B cell (primary cell): Measurements from ENCODE around the gene NDUFB7. TPM values are rescaled to one million over a fixed set of nuclear protein-coding genes. Genes with fewer than 3 reads are reported as not detected.
A peak's percentile ranks its signal among the peaks of the same experiment; 100 is the strongest.

ENCODE experiments used
- ATAC-seq: fragments of 200-7000 bp; cut with Tn5 transposase; one replicate; pipeline ENCODE4 v1.10.0; 2021; ENCODE audit warnings: low read depth, mild to moderate bottlenecking, moderate number of reproducible peaks, moderate library complexity
- CTCF ChIA-PET: fragments of 350-600 bp; sonication (Branson Sonifier 250); formaldehyde crosslinking; loops from one replicate; lab custom pipeline; 2021; ENCODE audit warnings: antibody characterized with exemption, inconsistent platforms; lab: Charles Lee
- POLR2A ChIA-PET: fragments of 350-600 bp; sonication (Branson Sonifier 250); formaldehyde crosslinking; loops from one replicate; lab custom pipeline; 2021; ENCODE audit warnings: antibody characterized with exemption; lab: Charles Lee
- DNase-seq: peaks from one replicate; pipeline ENCODE4 v3.0.0; 2013
- H2AFZ ChIP-seq: 2 replicates; pipeline ENCODE4 v1.6.1; 2012; ENCODE audit warnings: mild to moderate bottlenecking, low read depth, low read length; ENCODE audit not compliant: insufficient read depth, poor library complexity, severe bottlenecking
- H3K27ac ChIP-seq, 2 donors: 1 replicate in 1 of 2; 2 replicates in 1 of 2; pipeline ENCODE4 v1.5.1; 2012 to 2013; ENCODE audit warnings: low read length in 2 of 2, mild to moderate bottlenecking in 2 of 2, moderate library complexity in 1 of 2
- H3K27me3 ChIP-seq, 4 experiments: fragments of 200-600 bp in 1 of 4; sonication (generic) in 1 of 4; replicated peaks in 1 of 4; 1 replicate in 2 of 4; 2 replicates in 2 of 4; pipeline versions ENCODE4 v1.6.1 to v1.7.0; 2013 to 2016; ENCODE audit warnings: low read length in 3 of 4, mild to moderate bottlenecking in 2 of 4, mixed read lengths in 1 of 4, moderate library complexity in 1 of 4; ENCODE audit not compliant: insufficient read depth in 4 of 4, control insufficient read depth in 3 of 4; ENCODE audit errors: control extremely low read depth in 1 of 4
- H3K36me3 ChIP-seq, 2 experiments: replicated peaks in 1 of 2; 1 replicate in 1 of 2; 2 replicates in 1 of 2; pipeline versions ENCODE4 v1.6.1 to v1.7.1; 2013; ENCODE audit warnings: low read length in 1 of 2; ENCODE audit not compliant: insufficient read depth in 2 of 2, control insufficient read depth in 1 of 2; ENCODE audit errors: control extremely low read depth in 1 of 2, extremely low read depth in 1 of 2
- H3K4me1 ChIP-seq, 2 donors: fragments of 200-600 bp in 1 of 2; sonication (generic) in 1 of 2; 1 replicate in 1 of 2; 2 replicates in 1 of 2; pipeline versions ENCODE4 v1.5.1 to v1.6.1; 2013 to 2017; ENCODE audit warnings: low read length in 2 of 2; ENCODE audit not compliant: control insufficient read depth in 2 of 2, insufficient read depth in 2 of 2
- H3K4me2 ChIP-seq: replicated peaks from 2 replicates; pipeline ENCODE3; 2012; ENCODE audit warnings: mild to moderate bottlenecking, low read depth, low read length; ENCODE audit not compliant: poor library complexity, severe bottlenecking
- H3K4me3 ChIP-seq, 5 experiments: fragments of 200-600 bp in 1 of 5; sonication (generic) in 1 of 5; 1 replicate in 3 of 5; 2 replicates in 2 of 5; pipeline versions ENCODE4 v1.5.1 to v1.7.0; 2011 to 2016; ENCODE audit warnings: low read length in 4 of 5, mild to moderate bottlenecking in 4 of 5, low read depth in 2 of 5, control low read depth in 1 of 5, moderate library complexity in 1 of 5; ENCODE audit not compliant: insufficient read depth in 1 of 5; ENCODE audit errors: control extremely low read depth in 1 of 5, extremely low read depth in 1 of 5
- H3K79me2 ChIP-seq: fragments of 200-600 bp; sonication (generic); one replicate; pipeline ENCODE4 v1.6.0; 2016; ENCODE audit warnings: low read length; ENCODE audit not compliant: control insufficient read depth, insufficient read depth
- H3K9ac ChIP-seq: fragments of 200-600 bp; sonication (generic); 2 replicates; pipeline ENCODE4 v1.6.1; 2017; ENCODE audit warnings: mild to moderate bottlenecking, low read length, moderate library complexity
- H3K9me3 ChIP-seq, 3 donors: one replicate each; pipeline versions ENCODE4 v1.6.1 to v1.7.1; 2013; ENCODE audit warnings: low read length in 2 of 3; ENCODE audit not compliant: control insufficient read depth in 2 of 3, insufficient read depth in 1 of 3; ENCODE audit errors: control extremely low read depth in 1 of 3
- H4K20me1 ChIP-seq: 2 replicates; pipeline ENCODE4 v1.6.0; 2012; ENCODE audit warnings: mild to moderate bottlenecking, low read length; ENCODE audit not compliant: insufficient read depth, control insufficient read depth, poor library complexity, severe bottlenecking
- H3K27ac Mint-ChIP-seq: one replicate; pipeline ENCODE4 v1.8.0; 2021; ENCODE audit warnings: mixed read lengths
- H3K27me3 Mint-ChIP-seq: one replicate; pipeline ENCODE4 v1.8.0; 2021; ENCODE audit warnings: mixed read lengths
- H3K4me1 Mint-ChIP-seq: one replicate; pipeline ENCODE4 v1.8.0; 2021; ENCODE audit warnings: mixed read lengths
- H3K4me3 Mint-ChIP-seq: one replicate; pipeline ENCODE4 v1.8.0; 2021; ENCODE audit warnings: mixed read lengths
- H3K9me3 Mint-ChIP-seq: one replicate; pipeline ENCODE4 v1.8.0; 2022; ENCODE audit warnings: mixed read lengths; ENCODE audit not compliant: insufficient read depth
- EZH2 ChIP-seq: IDR thresholded peaks from 2 replicates; pipeline ENCODE4 v1.6.1; 2012; ENCODE audit warnings: borderline replicate concordance, low read depth, mild to moderate bottlenecking, moderate library complexity, low read length; ENCODE audit not compliant: insufficient read depth, poor library complexity, severe bottlenecking
- WGBS: methylation state at CpG from one replicate; pipeline ENCODE4 v1.1.5; 2013; ENCODE audit warnings: missing lambda C conversion rate; ENCODE audit not compliant: insufficient coverage; 5-methylcytosine and 5-hydroxymethylcytosine counted together
- intact Hi-C: fragments of 100-400 bp; cut with micrococcal nuclease; formaldehyde crosslinking; loops from one replicate; pipeline ENCODE4 v1.10.0; 2022
- polyA plus RNA-seq: library from polyadenylated mRNA; depleted of rRNA; stranded (reverse); fragments of >200 nt; gene quantifications from 2 replicates; pipeline ENCODE4 v1.2.3, GENCODE V29; 2012
- total RNA-seq, 2 donors: library from RNA; stranded (reverse); fragments of 120-200 nt in 1 of 2; gene quantifications; 1 replicate in 1 of 2; 2 replicates in 1 of 2; pipeline versions ENCODE4 v1.2.3 to v1.2.4, GENCODE V29; 2013 to 2022
- TF ChIP-seq, protein P1 (sequence below): fragments of 200-600 bp; IDR thresholded peaks from one replicate; pipeline ENCODE4 v1.8.0; 2022; ENCODE audit warnings: antibody characterized with exemption, mild to moderate bottlenecking

Gene NDUFB7
- total and polyA plus RNA-seq, 2 donors (not counting 1 experiment from before 2014, with no cell fraction given): 71.5 to 168 TPM

- Histone ChIP-seq H3K36me3 (no peaks in the 10 kb centered on the region), H2AFZ (no peak overlapping the region), H4K20me1 (no peaks in the 10 kb centered on the region), H3K27me3 (no peaks in the 10 kb centered on the region), H3K9me3 (peaks cover 0 to 6% (median 0%) of the 10 kb centered on the region in 3 donors), H3K4me2 (peak overlapping the region; percentile 40), H3K27ac (peak overlapping the region; percentile 42 to 72), H3K9ac (no peak overlapping the region), H3K4me3 (peak overlapping the region in 1 of 5 experiments; percentile 3), H3K4me1 (peaks cover 62 to 80% of the 10 kb centered on the region in 2 donors), H3K79me2 (peaks cover 20% of the 10 kb centered on the region)
- ChIA-PET CTCF (interaction anchor here (0.7 to 13.4 kb wide), 8 partner anchors 10 to 1452 kb away, joined by 3 to 681 read pairs (median 4); partner anchors contain the start of genes ADGRE3 and ZNF333), POLR2A (interaction anchor here (0.5 to 1.5 kb wide), 8 partner anchors 19 to 888 kb away, joined by 3 to 9 read pairs (median 4); partner anchors contain the start of genes ADGRE3 and ZNF333)
- intact Hi-C loops: loop anchor here (1.0 to 10.0 kb wide), 2 partner anchors 27 to 548 kb away; a partner anchor contains a TSS
- Mint-ChIP-seq H3K27me3 (no peaks in the 10 kb centered on the region), H3K4me3 (peak overlapping the region; percentile 76), H3K4me1 (peaks cover 53% of the 10 kb centered on the region), H3K27ac (peak overlapping the region; percentile 94), H3K9me3 (no peaks in the 10 kb centered on the region)
- WGBS: 0% methylated on average over 4 of the region's 5 CpGs
- TF ChIP-seq EZH2: no peak
- TF ChIP-seq, protein P1, sequence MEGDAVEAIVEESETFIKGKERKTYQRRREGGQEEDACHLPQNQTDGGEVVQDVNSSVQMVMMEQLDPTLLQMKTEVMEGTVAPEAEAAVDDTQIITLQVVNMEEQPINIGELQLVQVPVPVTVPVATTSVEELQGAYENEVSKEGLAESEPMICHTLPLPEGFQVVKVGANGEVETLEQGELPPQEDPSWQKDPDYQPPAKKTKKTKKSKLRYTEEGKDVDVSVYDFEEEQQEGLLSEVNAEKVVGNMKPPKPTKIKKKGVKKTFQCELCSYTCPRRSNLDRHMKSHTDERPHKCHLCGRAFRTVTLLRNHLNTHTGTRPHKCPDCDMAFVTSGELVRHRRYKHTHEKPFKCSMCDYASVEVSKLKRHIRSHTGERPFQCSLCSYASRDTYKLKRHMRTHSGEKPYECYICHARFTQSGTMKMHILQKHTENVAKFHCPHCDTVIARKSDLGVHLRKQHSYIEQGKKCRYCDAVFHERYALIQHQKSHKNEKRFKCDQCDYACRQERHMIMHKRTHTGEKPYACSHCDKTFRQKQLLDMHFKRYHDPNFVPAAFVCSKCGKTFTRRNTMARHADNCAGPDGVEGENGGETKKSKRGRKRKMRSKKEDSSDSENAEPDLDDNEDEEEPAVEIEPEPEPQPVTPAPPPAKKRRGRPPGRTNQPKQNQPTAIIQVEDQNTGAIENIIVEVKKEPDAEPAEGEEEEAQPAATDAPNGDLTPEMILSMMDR: no peak
- DNase-seq (peak; percentile 75), ATAC-seq (peak; percentile 36)
Observed at GRCh38 chr19:14577264-14577663, 5.4 kb upstream of the NDUFB7 start.

DNA sequence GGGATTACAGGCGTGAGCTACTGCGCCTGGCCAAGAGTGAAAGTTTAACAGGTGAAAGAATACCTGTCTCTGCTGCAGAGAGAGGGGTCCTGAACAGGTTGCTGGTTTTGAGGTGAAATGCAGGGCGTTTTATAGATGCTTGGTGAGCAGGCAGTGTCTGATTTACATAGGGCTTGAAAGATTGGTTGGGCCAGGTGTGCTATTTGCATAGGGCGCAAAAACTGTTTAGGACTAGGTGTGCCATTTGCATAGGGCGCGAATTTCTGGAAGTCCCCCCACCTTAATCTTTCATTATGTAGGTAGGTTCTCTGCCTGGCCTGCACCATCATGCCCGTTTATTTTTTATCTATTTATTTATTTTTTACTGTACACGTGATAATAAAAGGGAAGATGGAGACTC is 4.5 kb upstream of the NDUFB7 start:
- Histone ChIP-seq H3K79me2 (peaks cover 20% of the 10 kb centered on the region), H3K9ac (no peak overlapping the region), H3K4me1 (peaks cover 57 to 77% of the 10 kb centered on the region in 2 donors), H3K4me2 (peak overlapping the region; percentile 19), H3K4me3 (no peak overlapping the region), H3K9me3 (peaks cover 0 to 6% (median 0%) of the 10 kb centered on the region in 3 donors), H4K20me1 (peaks cover 2% of the 10 kb centered on the region), H3K36me3 (no peaks in the 10 kb centered on the region), H3K27ac (peak overlapping the region in 1 of 2 donors; percentile 43), H3K27me3 (no peaks in the 10 kb centered on the region), H2AFZ (no peak overlapping the region)
- Mint-ChIP-seq H3K4me3 (no peak overlapping the region), H3K4me1 (peaks cover 58% of the 10 kb centered on the region), H3K27me3 (no peaks in the 10 kb centered on the region), H3K27ac (peak overlapping the region; percentile 75), H3K9me3 (no peaks in the 10 kb centered on the region)
- intact Hi-C loops: loop anchor here (10.0 kb wide), 1 partner anchor 548 kb away; a partner anchor contains a TSS
- ChIA-PET CTCF (interaction anchor here (1.9 to 13.4 kb wide), 4 partner anchors 25 to 112 kb away, joined by 4 to 681 read pairs (median 6); partner anchors contain the start of genes ADGRE3 and ZNF333), POLR2A (interaction anchor here (1.3 to 1.5 kb wide), 2 partner anchors 28 to 114 kb away, joined by 3 to 4 read pairs; partner anchors contain the start of gene ZNF333)
- ATAC-seq (no peak), DNase-seq (no peak)
- TF ChIP-seq EZH2: no peak
- TF ChIP-seq, protein P1: no peak
- WGBS: 91% methylated on average over 3 of the region's 8 CpGs
